ENCODE measurements around the gene FAXC. TPM values are rescaled to one million over a fixed set of nuclear protein-coding genes. Genes with fewer than 3 reads are reported as not detected.

The FAXC gene
- total RNA-seq, 4 donors from 2014 or later, result 0.04 to 3.6 (median 1.3) TPM

GRCh38 chr6:99296261-99296660 lies 53.2 kb downstream of the FAXC start:
- no peak for DNase-seq (ENCODE audit: low spot score in 2 of 2)
- intact Hi-C loops (cut with DNase I; ENCODE audit: low total_unique reads), result no loop called here
- H3K4me3 ChIP-seq (ENCODE audit: low read depth, poor library complexity, severe bottlenecking), result no peak overlapping the region
- WGBS, 2 donors, result 84 to 91% methylated on average over 5 of the region's 5 CpGs
- TF ChIP-seq POLR2A (IDR thresholded peaks at IDR 0.05) (no peak), CTCF (IDR thresholded peaks at IDR 0.05) (no peak)

- no peak for TF ChIP-seq CTCF (IDR thresholded peaks at IDR 0.05)
- no peak for TF ChIP-seq POLR2A (IDR thresholded peaks at IDR 0.05)
- 84 to 87% methylated on average over 3 of the region's 3 CpGs for WGBS, 2 donors
- no peak for DNase-seq (ENCODE audit: low spot score in 2 of 2)
- no peak overlapping the region for H3K4me3 ChIP-seq (ENCODE audit: low read depth, poor library complexity, severe bottlenecking)
- intact Hi-C loops (cut with DNase I; ENCODE audit: low total_unique reads), result no loop called here
Observed at GRCh38 chr6:99295276-99295675, 54.2 kb downstream of the FAXC start.

GRCh38 chr6:99294786-99295185 lies 54.7 kb downstream of the FAXC start:
- intact Hi-C loops (cut with DNase I; ENCODE audit: low total_unique reads), result no loop called here
- TF ChIP-seq CTCF (IDR thresholded peaks at IDR 0.05) (no peak), POLR2A (IDR thresholded peaks at IDR 0.05) (no peak)
- DNase-seq (ENCODE audit: low spot score in 2 of 2), result no peak
- no peak overlapping the region for H3K4me3 ChIP-seq (ENCODE audit: low read depth, poor library complexity, severe bottlenecking)
- 91 to 94% methylated on average over 6 of the region's 6 CpGs for WGBS, 2 donors

GRCh38 chr6:99289701-99290100 lies 59.8 kb downstream of the FAXC start:
- no peak for TF ChIP-seq CTCF (IDR thresholded peaks at IDR 0.05)
- TF ChIP-seq POLR2A (IDR thresholded peaks at IDR 0.05), result no peak
- no peak for DNase-seq (ENCODE audit: low spot score in 2 of 2)
- intact Hi-C loops (cut with DNase I; ENCODE audit: low total_unique reads), result no loop called here
- H3K4me3 ChIP-seq (ENCODE audit: low read depth, poor library complexity, severe bottlenecking), result no peak overlapping the region
- 64 to 69% methylated on average over 2 of the region's 2 CpGs for WGBS, 2 donors

GRCh38 chr6:99288668-99289067 lies 60.8 kb downstream of the FAXC start:
- TF ChIP-seq CTCF (IDR thresholded peaks at IDR 0.05), result no peak
- no peak for TF ChIP-seq POLR2A (IDR thresholded peaks at IDR 0.05)

GRCh38 chr6:99287523-99287922 lies 62.0 kb downstream of the FAXC start:
- no peak for DNase-seq (ENCODE audit: low spot score in 2 of 2)
- no peak for TF ChIP-seq CTCF (IDR thresholded peaks at IDR 0.05)
- TF ChIP-seq POLR2A (IDR thresholded peaks at IDR 0.05), result no peak
- no peak overlapping the region for H3K4me3 ChIP-seq (ENCODE audit: low read depth, poor library complexity, severe bottlenecking)
- WGBS, 2 donors, result 56 to 66% methylated on average over 2 of the region's 2 CpGs
- intact Hi-C loops (cut with DNase I; ENCODE audit: low total_unique reads), result no loop called here

More at GRCh38 chr6:99288668-99289067, 60.8 kb downstream of the FAXC start:
- no peak for DNase-seq (ENCODE audit: low spot score in 2 of 2)
- H3K4me3 ChIP-seq (ENCODE audit: low read depth, poor library complexity, severe bottlenecking), result no peak overlapping the region
- intact Hi-C loops (cut with DNase I; ENCODE audit: low total_unique reads), result no loop called here
- WGBS, 2 donors, result 91 to 94% methylated on average over 4 of the region's 4 CpGs

Measured in lower leg skin (tissue), 4 donors.